ENCODE measurements around the gene MYO19. TPM values are rescaled to one million over a fixed set of nuclear protein-coding genes. Genes with fewer than 3 reads are reported as not detected.

The MYO19 gene
- total RNA-seq, 1 donor from 2014 or later: 65.9 TPM

GRCh38 chr17:36481829-36482228 is 52.8 kb downstream of the MYO19 start:
- H3K9me3 Mint-ChIP-seq (ENCODE audit: unreplicated experiment): no peaks in the 10 kb centered on the region
- H3K27me3 Mint-ChIP-seq (ENCODE audit: unreplicated experiment): peaks cover 45% of the 10 kb centered on the region
- TF ChIP-seq, protein P1, sequence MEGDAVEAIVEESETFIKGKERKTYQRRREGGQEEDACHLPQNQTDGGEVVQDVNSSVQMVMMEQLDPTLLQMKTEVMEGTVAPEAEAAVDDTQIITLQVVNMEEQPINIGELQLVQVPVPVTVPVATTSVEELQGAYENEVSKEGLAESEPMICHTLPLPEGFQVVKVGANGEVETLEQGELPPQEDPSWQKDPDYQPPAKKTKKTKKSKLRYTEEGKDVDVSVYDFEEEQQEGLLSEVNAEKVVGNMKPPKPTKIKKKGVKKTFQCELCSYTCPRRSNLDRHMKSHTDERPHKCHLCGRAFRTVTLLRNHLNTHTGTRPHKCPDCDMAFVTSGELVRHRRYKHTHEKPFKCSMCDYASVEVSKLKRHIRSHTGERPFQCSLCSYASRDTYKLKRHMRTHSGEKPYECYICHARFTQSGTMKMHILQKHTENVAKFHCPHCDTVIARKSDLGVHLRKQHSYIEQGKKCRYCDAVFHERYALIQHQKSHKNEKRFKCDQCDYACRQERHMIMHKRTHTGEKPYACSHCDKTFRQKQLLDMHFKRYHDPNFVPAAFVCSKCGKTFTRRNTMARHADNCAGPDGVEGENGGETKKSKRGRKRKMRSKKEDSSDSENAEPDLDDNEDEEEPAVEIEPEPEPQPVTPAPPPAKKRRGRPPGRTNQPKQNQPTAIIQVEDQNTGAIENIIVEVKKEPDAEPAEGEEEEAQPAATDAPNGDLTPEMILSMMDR (IDR thresholded peaks at IDR 0.05): no peak
- no peak overlapping the region for H3K27ac Mint-ChIP-seq (ENCODE audit: unreplicated experiment)
- no peak for DNase-seq (ENCODE audit: extremely low spot score, unreplicated experiment)
- H3K4me3 Mint-ChIP-seq (ENCODE audit: unreplicated experiment): peak overlapping the region; percentile 39
- H3K4me1 Mint-ChIP-seq (ENCODE audit: unreplicated experiment): peaks cover 17% of the 10 kb centered on the region
- peaks cover 2% of the 10 kb centered on the region for H3K36me3 Mint-ChIP-seq (ENCODE audit: unreplicated experiment)

DNA sequence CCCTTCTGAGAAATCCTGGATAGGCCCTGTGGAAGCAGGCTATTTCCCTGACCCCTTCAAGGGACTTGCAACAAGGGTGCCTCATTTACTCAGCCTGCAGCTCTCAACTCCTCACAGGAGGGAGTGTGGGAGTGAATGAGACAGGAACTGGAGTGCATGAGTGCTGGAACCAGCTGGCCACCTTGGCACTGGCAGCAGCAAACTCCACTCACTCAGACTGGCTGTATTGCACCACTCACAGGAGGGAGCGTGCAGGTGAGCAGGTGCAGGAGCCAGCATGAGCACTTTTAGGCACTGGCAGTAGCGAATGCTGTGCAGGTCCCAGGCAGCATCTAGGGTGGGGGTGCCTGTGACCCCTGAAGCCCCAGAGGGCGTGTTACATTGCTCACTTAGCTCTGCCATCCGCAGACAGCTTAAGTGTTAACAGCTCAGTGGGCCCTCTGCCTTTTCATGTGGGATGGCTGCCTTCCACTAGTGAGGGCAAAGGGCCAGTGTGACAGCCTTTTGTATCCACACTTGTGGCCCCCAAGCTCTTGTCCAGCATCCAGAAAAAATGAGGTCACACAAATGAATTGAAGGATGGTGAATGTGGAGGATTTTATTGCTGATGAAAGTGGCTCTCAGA is 59.2 kb downstream of the MYO19 start:
- Mint-ChIP-seq H3K36me3 (ENCODE audit: unreplicated experiment) (no peaks in the 10 kb centered on the region), H3K4me3 (ENCODE audit: unreplicated experiment) (no peak overlapping the region), H3K27ac (ENCODE audit: unreplicated experiment) (no peak overlapping the region), H3K9me3 (ENCODE audit: unreplicated experiment) (no peaks in the 10 kb centered on the region), H3K27me3 (ENCODE audit: unreplicated experiment) (peaks cover 58% of the 10 kb centered on the region), H3K4me1 (ENCODE audit: unreplicated experiment) (no peaks in the 10 kb centered on the region)
- DNase-seq (ENCODE audit: extremely low spot score, unreplicated experiment): no peak
- TF ChIP-seq, protein P1 (IDR thresholded peaks at IDR 0.05): no peak

- H3K36me3 Mint-ChIP-seq (ENCODE audit: unreplicated experiment): no peaks in the 10 kb centered on the region
- no peaks in the 10 kb centered on the region for H3K9me3 Mint-ChIP-seq (ENCODE audit: unreplicated experiment)
- TF ChIP-seq, protein P1 (IDR thresholded peaks at IDR 0.05): no peak
- DNase-seq (ENCODE audit: extremely low spot score, unreplicated experiment): no peak
- H3K27me3 Mint-ChIP-seq (ENCODE audit: unreplicated experiment): peaks cover 61% of the 10 kb centered on the region
- no peak overlapping the region for H3K27ac Mint-ChIP-seq (ENCODE audit: unreplicated experiment)
- H3K4me3 Mint-ChIP-seq (ENCODE audit: unreplicated experiment): no peak overlapping the region
- no peaks in the 10 kb centered on the region for H3K4me1 Mint-ChIP-seq (ENCODE audit: unreplicated experiment)
Measured at GRCh38 chr17:36474571-36474970, 60.1 kb downstream of the MYO19 start.

- no peak overlapping the region for H3K27ac Mint-ChIP-seq (ENCODE audit: unreplicated experiment)
Measured at GRCh38 chr17:36470499-36470898, 64.2 kb downstream of the MYO19 start.

DNA sequence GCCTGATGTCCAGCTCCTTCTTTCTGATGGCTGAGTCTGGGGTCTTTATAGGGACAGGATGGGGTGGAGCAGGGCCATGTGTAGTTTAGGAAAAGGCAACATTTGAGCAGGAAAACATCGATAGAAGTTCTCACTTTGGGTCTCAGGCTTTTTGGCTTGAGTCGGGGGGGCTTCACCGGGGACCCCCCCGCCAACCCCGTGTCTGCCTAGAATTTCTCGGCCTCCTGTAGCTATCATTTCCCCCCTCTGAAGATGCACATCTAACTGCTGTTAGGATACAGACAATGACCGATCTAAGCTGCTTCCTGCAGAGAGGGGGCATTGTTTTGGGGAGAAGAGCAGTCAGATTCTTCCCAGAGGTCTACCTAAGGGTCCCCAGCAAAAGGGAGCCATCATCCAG is 64.9 kb downstream of the MYO19 start:
- no peak for DNase-seq (ENCODE audit: extremely low spot score, unreplicated experiment)
- Mint-ChIP-seq H3K4me3 (ENCODE audit: unreplicated experiment) (no peak overlapping the region), H3K4me1 (ENCODE audit: unreplicated experiment) (no peaks in the 10 kb centered on the region), H3K36me3 (ENCODE audit: unreplicated experiment) (no peaks in the 10 kb centered on the region), H3K9me3 (ENCODE audit: unreplicated experiment) (no peaks in the 10 kb centered on the region), H3K27ac (ENCODE audit: unreplicated experiment) (no peak overlapping the region), H3K27me3 (ENCODE audit: unreplicated experiment) (peaks cover 49% of the 10 kb centered on the region)
- TF ChIP-seq, protein P1 (IDR thresholded peaks at IDR 0.05): no peak

More at GRCh38 chr17:36470499-36470898, 64.2 kb downstream of the MYO19 start:
- Mint-ChIP-seq H3K27me3 (ENCODE audit: unreplicated experiment) (peaks cover 50% of the 10 kb centered on the region), H3K9me3 (ENCODE audit: unreplicated experiment) (no peaks in the 10 kb centered on the region), H3K36me3 (ENCODE audit: unreplicated experiment) (no peaks in the 10 kb centered on the region), H3K4me3 (ENCODE audit: unreplicated experiment) (no peak overlapping the region), H3K4me1 (ENCODE audit: unreplicated experiment) (no peaks in the 10 kb centered on the region)
- TF ChIP-seq, protein P1 (IDR thresholded peaks at IDR 0.05): no peak
- no peak for DNase-seq (ENCODE audit: extremely low spot score, unreplicated experiment)

All from osteocyte (in vitro differentiated cells).